Dedifferentiated amniotic fluid mesenchymal stem cell (primary cell): ENCODE measurements around the gene MAP3K20.
"Not testable (repeated sequence)": the region's sequence is repeated elsewhere in the genome, so short reads cannot be mapped to it uniquely, and the experiment has no call there.

Experiments used
- DNase-seq: peaks from one replicate; pipeline ENCODE4 v3.0.0-alpha.2; 2016; ENCODE audit errors: extremely low spot score

MAP3K20 gene

DNA sequence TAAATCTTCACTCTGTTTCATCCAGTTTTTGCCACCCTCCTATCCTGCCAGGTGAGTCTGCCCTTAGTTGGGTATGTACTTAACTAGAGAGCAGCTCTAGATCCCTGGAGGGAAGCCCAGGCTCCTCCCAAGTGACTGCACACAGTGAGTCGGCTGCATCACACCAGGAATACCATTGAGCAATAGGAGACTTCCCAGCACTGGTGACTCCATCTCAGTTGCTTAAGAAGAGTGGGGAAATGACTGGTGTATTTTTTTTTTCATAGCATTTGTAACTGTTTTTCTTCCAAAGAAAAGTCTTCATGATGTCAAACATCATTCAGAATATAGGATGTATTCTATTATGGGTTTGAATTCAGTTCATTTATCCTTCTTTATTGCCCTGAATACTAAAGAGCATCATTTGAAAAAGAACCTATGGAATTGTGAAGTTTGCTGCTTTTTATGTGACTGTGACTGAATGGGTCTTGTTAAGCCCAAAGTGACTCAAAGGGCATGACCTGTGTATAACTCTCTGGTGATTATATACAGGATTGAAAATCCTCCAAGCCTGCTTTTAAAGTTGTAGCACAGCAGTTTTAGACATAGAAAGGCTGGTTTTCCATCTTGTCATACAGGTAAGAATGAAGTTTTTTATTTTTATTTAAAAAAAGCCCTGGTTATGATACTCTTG, 84.3 kb downstream of the MAP3K20 start:
- DNase-seq: peak; percentile 91

GRCh38 chr2:173160618-173161017, 85.0 kb downstream of the MAP3K20 start:
- no peak for DNase-seq

DNA sequence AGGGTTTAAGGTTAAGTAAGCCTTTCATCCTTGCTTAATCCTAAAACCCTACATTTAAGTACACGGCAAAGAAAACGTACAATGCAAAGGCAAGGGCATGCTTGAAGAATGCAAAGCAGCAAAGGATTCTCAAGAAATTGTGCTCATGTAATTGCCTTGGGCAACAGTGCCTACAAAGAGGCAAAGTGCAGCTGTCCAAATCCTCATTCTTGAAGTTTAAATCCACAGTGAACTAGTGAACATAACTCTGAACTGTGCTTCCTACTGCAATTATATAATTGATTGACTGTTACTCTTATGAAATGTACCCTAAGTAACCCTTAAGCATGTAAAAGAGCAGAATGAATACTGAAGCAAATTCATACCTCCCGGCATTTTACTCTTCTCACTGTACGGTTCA, 85.4 kb downstream of the MAP3K20 start:
- DNase-seq: no peak

- no peak for DNase-seq
These were observed 85.9 kb downstream of the MAP3K20 start for GRCh38 chr2:173161507-173161906.

DNA sequence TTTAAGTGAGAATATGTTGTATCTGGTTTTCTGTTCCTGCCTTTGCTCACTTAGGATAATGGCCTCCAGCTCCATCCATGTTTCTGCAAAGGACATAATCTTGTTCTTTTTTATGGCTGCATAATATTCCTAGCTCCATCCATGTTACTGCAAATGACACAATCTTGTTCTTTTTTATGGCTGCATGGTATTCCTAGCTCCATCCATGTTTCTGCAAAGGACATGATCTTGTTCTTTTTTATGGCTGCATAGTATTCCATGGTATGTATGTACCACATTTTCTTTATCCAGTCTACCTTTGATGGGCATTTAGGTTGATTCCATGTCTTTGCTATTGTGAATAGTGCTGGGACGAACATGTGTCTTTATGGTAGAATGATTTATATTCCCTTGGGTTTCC, 87.7 kb downstream of the MAP3K20 start:
- DNase-seq: not testable (repeated sequence)

GRCh38 chr2:173164396-173164795, 88.8 kb downstream of the MAP3K20 start:
- no peak for DNase-seq

DNA sequence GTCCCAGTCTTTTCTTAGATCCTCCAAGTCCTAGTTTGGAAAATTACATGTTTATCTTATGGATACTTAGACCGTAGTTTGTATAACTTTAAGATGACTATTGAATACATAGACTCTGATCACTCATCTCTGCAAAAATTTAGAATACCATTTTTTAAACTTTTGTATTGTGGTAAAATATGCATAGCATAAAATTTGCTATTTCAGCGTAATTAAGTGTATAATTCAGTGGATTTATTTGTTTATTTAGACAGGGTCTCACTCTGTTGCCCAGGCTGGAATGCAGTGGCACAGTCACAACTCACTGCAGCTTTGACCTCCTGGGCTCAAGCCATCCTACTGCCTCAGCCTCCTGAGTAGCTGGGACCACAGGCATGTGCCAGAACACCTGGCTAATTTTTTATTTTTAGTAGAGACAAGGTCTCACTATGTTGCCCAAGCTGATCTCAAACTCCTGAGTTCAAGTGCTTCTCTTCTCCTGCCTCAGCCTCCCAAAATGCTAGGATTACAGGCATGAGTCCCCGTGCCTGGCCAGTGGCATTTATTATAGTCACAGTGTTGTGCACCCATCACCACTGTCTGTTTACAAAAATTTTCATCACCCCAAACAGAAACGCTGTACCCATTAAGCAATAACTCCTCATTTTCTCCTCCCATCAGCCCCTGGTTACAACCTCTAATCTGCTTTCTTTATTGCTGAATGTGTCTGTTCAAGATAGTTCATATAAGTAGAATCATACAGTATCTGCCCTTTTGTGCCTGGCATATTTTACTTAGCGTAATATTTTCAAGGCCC, 90.0 kb downstream of the MAP3K20 start:
- no peak for DNase-seq

- no peak for DNase-seq
These were observed 95.7 kb downstream of the MAP3K20 start for GRCh38 chr2:173171321-173171720.

GRCh38 chr2:173171924-173172643, 96.4 kb downstream of the MAP3K20 start:
- DNase-seq: no peak

- DNase-seq: not testable (repeated sequence)
These were observed 98.7 kb downstream of the MAP3K20 start for GRCh38 chr2:173174339-173174738.

- DNase-seq: no peak
These were observed 99.6 kb downstream of the MAP3K20 start for GRCh38 chr2:173175222-173175621.

DNA sequence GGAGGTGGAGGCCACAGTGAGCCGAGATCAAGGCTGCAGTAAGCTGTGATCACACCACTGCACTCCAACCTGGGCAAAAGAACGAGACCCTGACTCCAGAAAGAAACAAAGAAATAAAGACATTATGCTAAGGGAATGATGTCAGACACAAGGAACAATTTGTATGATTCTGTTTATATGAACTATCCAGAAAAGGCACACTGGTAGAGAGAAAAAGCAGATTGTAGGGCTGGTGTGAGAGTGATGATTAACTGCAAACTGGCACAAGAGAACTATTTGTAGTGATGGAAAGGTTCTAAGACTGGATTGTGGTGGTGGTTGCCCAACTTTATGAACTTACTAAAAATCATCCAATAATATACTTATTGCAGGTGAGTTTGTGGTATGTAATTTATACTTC, 106.3 kb downstream of the MAP3K20 start:
- no peak for DNase-seq

- DNase-seq: peak; percentile 97
These were observed 108.7 kb downstream of the MAP3K20 start for GRCh38 chr2:173184031-173185004.

DNA sequence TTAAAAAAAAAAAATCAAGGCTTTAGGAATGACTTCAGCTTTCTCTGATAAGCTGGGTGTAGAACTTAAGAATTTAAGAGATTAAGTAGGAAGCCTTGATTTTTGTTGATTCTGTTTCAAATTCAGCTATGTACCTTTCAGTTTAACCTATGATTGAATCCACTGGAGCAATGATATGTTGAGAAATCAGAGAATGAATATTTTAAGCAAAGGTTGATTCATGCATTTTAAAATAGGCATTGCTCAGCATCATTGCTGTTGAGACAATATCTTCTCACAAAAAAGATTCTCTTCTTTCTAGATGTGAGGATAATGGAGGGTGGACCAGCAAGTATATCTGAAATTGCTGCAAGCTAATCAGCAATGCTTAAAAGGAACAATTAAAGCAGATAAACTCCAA, 109.8 kb downstream of the MAP3K20 start:
- no peak for DNase-seq

- peak; percentile 76 for DNase-seq
These were observed 112.5 kb downstream of the MAP3K20 start for GRCh38 chr2:173187941-173188788.

GRCh38 chr2:173191601-173192000, 116.0 kb downstream of the MAP3K20 start:
- no peak for DNase-seq

GRCh38 chr2:173192071-173192470, 116.4 kb downstream of the MAP3K20 start:
- DNase-seq: no peak

GRCh38 chr2:173193925-173194324, 118.3 kb downstream of the MAP3K20 start:
- no peak for DNase-seq

DNA sequence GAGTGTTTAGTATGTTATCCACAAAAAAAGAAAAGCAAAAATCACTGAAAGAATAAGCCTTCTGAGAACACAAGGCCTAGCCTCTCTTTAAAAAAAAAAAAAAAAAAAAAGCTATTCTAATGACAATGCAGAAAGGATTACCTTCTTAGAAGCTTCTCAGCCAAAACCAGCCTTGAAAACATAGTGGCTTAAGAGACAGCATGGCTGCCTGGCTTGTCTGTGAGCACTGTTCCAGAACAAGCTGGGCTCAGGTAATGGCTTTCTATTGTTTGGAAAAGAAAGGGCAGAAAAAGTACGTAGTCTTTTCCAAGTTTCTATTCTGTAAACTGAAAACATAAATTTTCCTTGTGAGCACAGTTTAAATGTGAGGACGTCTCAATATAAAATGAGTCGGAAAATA, 119.5 kb downstream of the MAP3K20 start:
- DNase-seq: no peak

GRCh38 chr2:173196080-173196479, 120.4 kb downstream of the MAP3K20 start:
- DNase-seq: no peak

DNA sequence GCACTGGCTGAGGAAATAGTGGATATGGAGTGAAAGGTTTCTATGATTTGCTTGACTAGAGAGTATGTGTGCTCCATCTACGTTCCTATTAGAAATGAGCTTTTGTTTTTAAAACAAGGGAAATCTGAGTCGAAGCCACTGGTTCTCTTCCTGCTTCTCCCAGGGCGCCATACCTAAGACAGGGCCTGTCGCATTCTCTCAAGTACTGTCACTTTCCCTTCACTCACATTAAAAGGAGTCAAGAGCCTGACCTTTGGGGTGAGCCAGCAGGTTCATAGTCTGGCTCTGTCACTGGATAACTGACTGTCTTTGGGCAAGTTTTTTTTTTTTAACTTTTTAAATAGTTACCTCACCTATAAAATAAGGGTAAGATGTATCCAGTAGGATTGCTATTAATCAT, 121.0 kb downstream of the MAP3K20 start:
- no peak for DNase-seq
